CD4-positive, alpha-beta memory T cell (primary cell): ENCODE measurements around the gene NUAK1. TPM values are rescaled to one million over a fixed set of nuclear protein-coding genes. Genes with fewer than 3 reads are reported as not detected.

Experiments used
- CTCF ChIA-PET: fragments of 350-600 bp; sonication (Branson Sonifier 250); formaldehyde crosslinking; loops from one replicate; lab custom pipeline; 2021; ENCODE audit warnings: inconsistent platforms; ENCODE audit not compliant: partially characterized antibody; lab: Charles Lee
- POLR2A ChIA-PET: fragments of 350-600 bp; sonication (Branson Sonifier 250); formaldehyde crosslinking; loops from one replicate; lab custom pipeline; 2021; ENCODE audit not compliant: partially characterized antibody; lab: Charles Lee
- DNase-seq, 5 donors: peaks; one replicate each; pipeline versions ENCODE4 v3.0.0 to v3.0.0-alpha.2; 2020 to 2022; ENCODE audit warnings: mixed read lengths in 1 of 5
- H3K27ac ChIP-seq: one replicate; pipeline ENCODE4 v1.7.0; 2013; ENCODE audit warnings: low read depth, low read length
- H3K27me3 ChIP-seq: 2 replicates; pipeline ENCODE4 v1.7.0; 2013; ENCODE audit warnings: mild to moderate bottlenecking, low read length, moderate library complexity; ENCODE audit not compliant: insufficient read depth
- H3K36me3 ChIP-seq: 2 replicates; pipeline ENCODE4 v1.7.0; 2013; ENCODE audit warnings: mild to moderate bottlenecking, low read length, moderate library complexity; ENCODE audit not compliant: insufficient read depth
- H3K4me1 ChIP-seq: 2 replicates; pipeline ENCODE4 v1.7.0; 2013; ENCODE audit warnings: mild to moderate bottlenecking, low read length, moderate library complexity; ENCODE audit not compliant: insufficient read depth
- H3K4me3 ChIP-seq, 2 donors: one replicate each; pipeline ENCODE4 v1.7.0; 2013; ENCODE audit warnings: low read length in 2 of 2, mild to moderate bottlenecking in 1 of 2
- H3K9me3 ChIP-seq, 2 donors: one replicate each; pipeline ENCODE4 v1.7.0; 2013; ENCODE audit warnings: low read length in 2 of 2, control low read depth in 1 of 2; ENCODE audit not compliant: control insufficient read depth in 1 of 2
- H3K27ac Mint-ChIP-seq, 7 donors: one replicate each; pipeline ENCODE4 v1.8.0; 2020 to 2021; ENCODE audit warnings: mixed read lengths in 7 of 7, mild to moderate bottlenecking in 6 of 7, inconsistent platforms in 3 of 7, moderate library complexity in 3 of 7
- H3K27me3 Mint-ChIP-seq, 2 donors: one replicate each; pipeline ENCODE4 v1.8.0; 2020 to 2021; ENCODE audit warnings: mixed read lengths in 2 of 2
- H3K36me3 Mint-ChIP-seq, 2 donors: one replicate each; pipeline ENCODE4 v1.8.0; 2020 to 2021; ENCODE audit warnings: mixed read lengths in 2 of 2, inconsistent platforms in 1 of 2, mild to moderate bottlenecking in 1 of 2
- H3K4me1 Mint-ChIP-seq, 4 donors: one replicate each; pipeline ENCODE4 v1.8.0; 2020 to 2021; ENCODE audit warnings: mixed read lengths in 4 of 4, mild to moderate bottlenecking in 1 of 4
- H3K4me3 Mint-ChIP-seq, 8 donors: one replicate each; pipeline ENCODE4 v1.8.0; 2020 to 2021; ENCODE audit warnings: mixed read lengths in 8 of 8, mild to moderate bottlenecking in 7 of 8, moderate library complexity in 6 of 8, inconsistent platforms in 3 of 8
- H3K9me3 Mint-ChIP-seq, 8 donors: one replicate each; pipeline ENCODE4 v1.8.0; 2020 to 2021; ENCODE audit warnings: mixed read lengths in 8 of 8, mild to moderate bottlenecking in 5 of 8, inconsistent platforms in 3 of 8, moderate library complexity in 1 of 8
- intact Hi-C: fragments of 100-400 bp; cut with micrococcal nuclease; formaldehyde crosslinking; loops from one replicate; pipeline ENCODE4 v1.15.1; 2023
- polyA plus RNA-seq, 2 donors: library from polyadenylated mRNA; unstranded; fragments of 300-500 nt; fragmentation: Illumina TruSeq; gene quantifications; one replicate each; pipeline ENCODE4 v1.2.3, GENCODE V29; 2021
- total RNA-seq, 2 experiments: library from RNA; stranded (reverse); gene quantifications; one replicate each; pipeline ENCODE4 v1.2.3, GENCODE V29; 2021

NUAK1 gene
- total and polyA plus RNA-seq, 4 experiments from 2014 or later: not detected

GRCh38 chr12:106058256-106059182 is 80.2 kb downstream of the NUAK1 start:
- intact Hi-C loops: no loop called here
- Histone ChIP-seq H3K4me1 (no peaks in the 10 kb centered on the region), H3K27me3 (no peaks in the 10 kb centered on the region), H3K9me3 (no peaks in the 10 kb centered on the region), H3K27ac (no peak overlapping the region), H3K4me3 (no peak overlapping the region), H3K36me3 (no peaks in the 10 kb centered on the region)
- Mint-ChIP-seq H3K36me3 (no peaks in the 10 kb centered on the region), H3K27me3 (no peaks in the 10 kb centered on the region), H3K4me1 (no peaks in the 10 kb centered on the region), H3K4me3 (no peak overlapping the region), H3K9me3 (peaks cover 0 to 25% (median 11%) of the 10 kb centered on the region in 8 donors), H3K27ac (no peak overlapping the region)
- ChIA-PET POLR2A (no interaction called here), CTCF (no interaction called here)
- DNase-seq: no peak

DNA sequence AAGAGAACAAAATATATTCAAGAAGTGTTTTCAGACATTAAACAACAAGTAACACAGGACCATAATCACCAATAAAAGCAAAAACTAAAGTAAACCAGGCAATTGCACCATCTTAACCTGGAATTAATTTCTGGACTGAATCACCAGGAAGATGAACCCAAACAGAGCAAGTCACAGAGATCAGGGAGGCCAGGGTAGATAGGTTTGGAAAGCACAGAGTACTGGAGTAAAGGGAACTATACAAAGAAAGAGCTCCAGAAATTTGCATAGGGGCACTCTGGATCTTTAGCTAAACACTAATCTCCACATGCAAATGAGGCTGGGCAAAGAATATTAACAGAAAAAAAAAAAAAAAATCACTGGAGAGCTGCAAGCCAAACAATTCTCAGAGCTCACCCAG is 84.7 kb downstream of the NUAK1 start:
- no peaks in the 10 kb centered on the region for H3K36me3 ChIP-seq
- H3K4me1 ChIP-seq: no peaks in the 10 kb centered on the region
- intact Hi-C loops: no loop called here
- ChIA-PET POLR2A (no interaction called here), CTCF (no interaction called here)
- Mint-ChIP-seq H3K27ac (no peak overlapping the region), H3K27me3 (peaks cover 4 to 6% of the 10 kb centered on the region in 2 donors), H3K4me3 (no peak overlapping the region), H3K9me3 (peaks cover 0 to 25% (median 11%) of the 10 kb centered on the region in 8 donors), H3K4me1 (no peaks in the 10 kb centered on the region), H3K36me3 (no peaks in the 10 kb centered on the region)
- peaks cover 6% of the 10 kb centered on the region for H3K27me3 ChIP-seq
- no peak overlapping the region for H3K4me3 ChIP-seq
- no peak for DNase-seq
- no peak overlapping the region for H3K27ac ChIP-seq
- H3K9me3 ChIP-seq: no peaks in the 10 kb centered on the region

DNA sequence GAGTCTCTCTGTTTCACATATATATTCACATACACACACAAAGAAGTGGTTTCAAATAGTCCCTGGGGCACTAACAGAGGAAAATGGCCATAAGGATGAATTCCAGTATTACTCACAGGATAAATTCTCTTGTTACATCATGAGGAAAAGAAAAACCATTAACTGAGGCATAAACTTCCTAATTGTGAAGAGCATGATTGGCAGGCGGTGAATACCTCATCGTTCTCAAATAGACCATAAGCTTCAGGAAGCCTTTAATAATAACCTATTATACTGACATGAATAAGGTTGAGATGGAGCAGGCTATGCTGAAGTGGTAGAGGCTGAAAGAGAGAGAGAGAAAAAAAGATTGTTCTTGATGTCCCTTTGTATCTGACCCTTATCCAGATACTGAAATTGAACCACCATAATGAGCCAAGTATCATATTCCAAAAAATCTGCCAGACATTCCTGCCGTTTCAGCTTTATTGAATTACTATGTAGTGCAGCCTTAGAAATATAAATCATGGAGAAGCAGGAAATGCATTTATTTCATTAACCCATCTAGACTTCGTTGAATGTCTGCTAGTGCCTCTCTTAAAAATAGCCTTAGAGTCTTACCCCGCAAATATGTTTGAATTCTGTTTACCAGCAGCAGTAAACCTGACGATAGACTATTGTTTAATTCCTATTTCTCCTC is 86.8 kb downstream of the NUAK1 start:
- H3K36me3 ChIP-seq: no peaks in the 10 kb centered on the region
- no peak for DNase-seq

GRCh38 chr12:106049546-106049945 is 89.2 kb downstream of the NUAK1 start:
- Mint-ChIP-seq H3K36me3 (no peaks in the 10 kb centered on the region), H3K9me3 (peaks cover 0 to 7% (median 2%) of the 10 kb centered on the region in 8 donors), H3K4me3 (no peak overlapping the region), H3K4me1 (no peaks in the 10 kb centered on the region), H3K27ac (no peak overlapping the region), H3K27me3 (peaks cover 6 to 9% of the 10 kb centered on the region in 2 donors)
- Histone ChIP-seq H3K27ac (no peak overlapping the region), H3K4me1 (no peaks in the 10 kb centered on the region), H3K9me3 (no peaks in the 10 kb centered on the region), H3K36me3 (no peaks in the 10 kb centered on the region), H3K27me3 (peaks cover 6% of the 10 kb centered on the region), H3K4me3 (no peak overlapping the region)
- ChIA-PET CTCF (no interaction called here), POLR2A (no interaction called here)
- intact Hi-C loops: no loop called here
- no peak for DNase-seq

More for the DNA sequence above, 86.8 kb downstream of the NUAK1 start:
- POLR2A ChIA-PET: no interaction called here
- peaks cover 6 to 9% of the 10 kb centered on the region in 2 donors for H3K27me3 Mint-ChIP-seq
- H3K9me3 Mint-ChIP-seq: peaks cover 0 to 25% (median 11%) of the 10 kb centered on the region in 8 donors
- Histone ChIP-seq H3K9me3 (no peaks in the 10 kb centered on the region), H3K27me3 (peaks cover 6% of the 10 kb centered on the region), H3K4me1 (no peaks in the 10 kb centered on the region), H3K27ac (no peak overlapping the region), H3K4me3 (no peak overlapping the region)
- H3K27ac Mint-ChIP-seq: no peak overlapping the region
- no peak overlapping the region for H3K4me3 Mint-ChIP-seq
- CTCF ChIA-PET: no interaction called here
- H3K4me1 Mint-ChIP-seq: no peaks in the 10 kb centered on the region
- no peaks in the 10 kb centered on the region for H3K36me3 Mint-ChIP-seq
- intact Hi-C loops: no loop called here

GRCh38 chr12:106049105-106049504 is 89.6 kb downstream of the NUAK1 start:
- H3K27ac Mint-ChIP-seq: no peak overlapping the region

GRCh38 chr12:106048676-106049075 is 90.1 kb downstream of the NUAK1 start:
- H3K36me3 Mint-ChIP-seq: no peaks in the 10 kb centered on the region
- H3K27me3 ChIP-seq: peaks cover 6% of the 10 kb centered on the region
- intact Hi-C loops: no loop called here
- H3K27me3 Mint-ChIP-seq: peaks cover 6 to 9% of the 10 kb centered on the region in 2 donors
- ChIA-PET CTCF (no interaction called here), POLR2A (no interaction called here)
- no peaks in the 10 kb centered on the region for H3K9me3 ChIP-seq
- no peak for DNase-seq
- H3K36me3 ChIP-seq: no peaks in the 10 kb centered on the region
- no peaks in the 10 kb centered on the region for H3K4me1 ChIP-seq
- H3K4me3 ChIP-seq: no peak overlapping the region
- H3K4me1 Mint-ChIP-seq: no peaks in the 10 kb centered on the region
- peaks cover 0 to under 1% (median 0%) of the 10 kb centered on the region in 8 donors for H3K9me3 Mint-ChIP-seq
- no peak overlapping the region for H3K27ac Mint-ChIP-seq
- H3K4me3 Mint-ChIP-seq: no peak overlapping the region
- no peak overlapping the region for H3K27ac ChIP-seq

More at GRCh38 chr12:106049105-106049504, 89.6 kb downstream of the NUAK1 start:
- H3K4me3 Mint-ChIP-seq: no peak overlapping the region
- intact Hi-C loops: no loop called here
- no peaks in the 10 kb centered on the region for H3K4me1 ChIP-seq
- no peaks in the 10 kb centered on the region for H3K9me3 ChIP-seq
- peaks cover 6 to 9% of the 10 kb centered on the region in 2 donors for H3K27me3 Mint-ChIP-seq
- POLR2A ChIA-PET: no interaction called here
- no peak for DNase-seq
- H3K36me3 Mint-ChIP-seq: no peaks in the 10 kb centered on the region
- CTCF ChIA-PET: no interaction called here
- H3K36me3 ChIP-seq: no peaks in the 10 kb centered on the region
- H3K4me3 ChIP-seq: no peak overlapping the region
- H3K4me1 Mint-ChIP-seq: no peaks in the 10 kb centered on the region
- H3K27ac ChIP-seq: no peak overlapping the region
- peaks cover 0 to 4% (median 1%) of the 10 kb centered on the region in 8 donors for H3K9me3 Mint-ChIP-seq
- H3K27me3 ChIP-seq: peaks cover 6% of the 10 kb centered on the region

DNA sequence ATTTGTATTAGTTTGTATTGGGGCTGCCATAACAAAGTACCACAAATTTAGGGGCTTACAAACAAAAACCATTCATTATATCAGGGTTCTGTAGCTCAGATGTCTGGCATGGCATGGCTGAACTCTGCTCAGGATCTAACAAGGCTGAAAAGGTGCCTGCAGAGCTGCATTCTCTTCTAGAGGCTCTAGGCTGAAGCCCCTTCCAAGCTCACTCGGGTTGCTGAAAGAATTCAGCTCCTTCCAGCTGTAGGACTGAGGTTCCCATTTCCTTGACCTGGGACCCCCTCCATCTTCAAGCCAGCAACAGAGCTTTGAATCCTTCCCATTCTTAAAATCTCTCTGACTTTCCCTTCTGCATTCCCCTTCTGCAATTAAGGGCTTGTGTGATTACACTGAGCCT is 90.7 kb downstream of the NUAK1 start:
- peaks cover 6% of the 10 kb centered on the region for H3K27me3 ChIP-seq
- H3K4me1 ChIP-seq: no peaks in the 10 kb centered on the region
- intact Hi-C loops: no loop called here
- Mint-ChIP-seq H3K9me3 (no peaks in the 10 kb centered on the region), H3K27me3 (peaks cover 6 to 9% of the 10 kb centered on the region in 2 donors), H3K4me1 (no peaks in the 10 kb centered on the region), H3K4me3 (no peak overlapping the region), H3K27ac (no peak overlapping the region), H3K36me3 (no peaks in the 10 kb centered on the region)
- H3K36me3 ChIP-seq: no peaks in the 10 kb centered on the region
- DNase-seq: no peak
- POLR2A ChIA-PET: no interaction called here
- CTCF ChIA-PET: no interaction called here
- H3K4me3 ChIP-seq: no peak overlapping the region
- H3K9me3 ChIP-seq: no peaks in the 10 kb centered on the region
- H3K27ac ChIP-seq: no peak overlapping the region
